GM23338 (cell line): ENCODE data around the gene CCNA2.

Experiments
- CTCF ChIP-seq, 2 experiments: fragments of 200-600 bp in 1 of 2; sonication (generic) in 1 of 2; conservative IDR thresholded peaks; 2 replicates each; pipeline versions ENCODE4 v1.5.1 to v1.6.1; 2016 to 2017; ENCODE audit warnings: antibody characterized with exemption in 2 of 2, low read depth in 2 of 2, mild to moderate bottlenecking in 2 of 2, moderate library complexity in 1 of 2
- EZH2 ChIP-seq: fragments of 200-600 bp; sonication (generic); IDR thresholded peaks from one replicate; pipeline ENCODE4 v1.8.0; 2017; ENCODE audit warnings: antibody characterized with exemption, mild to moderate bottlenecking, low read depth; ENCODE audit not compliant: unreplicated experiment
- POLR2AphosphoS5 ChIP-seq: IDR thresholded peaks from 2 replicates; pipeline ENCODE4 v1.6.1; 2016; ENCODE audit warnings: antibody characterized with exemption, low read depth

GRCh38 chr4:121806411-121806810 is 17.3 kb downstream of the CCNA2 start:
- TF ChIP-seq POLR2AphosphoS5 (no peak), EZH2 (no peak), CTCF (conservative IDR thresholded peaks at IDR 0.05; ENCODE audit: low read depth in 2 of 2) (no peak)
